ENCODE measurements around the gene CXCR5. TPM values are rescaled to one million over a fixed set of nuclear protein-coding genes. Genes with fewer than 3 reads are reported as not detected.

CXCR5 gene
- total RNA-seq, 1 donor from 2014 or later, result not detected

- no peak for DNase-seq (ENCODE audit: extremely low read depth, low read depth, low spot score)
Observed at GRCh38 chr11:118911880-118912741, 28.4 kb downstream of the CXCR5 start.

GRCh38 chr11:118912742-118913410 is 29.2 kb downstream of the CXCR5 start:
- DNase-seq (ENCODE audit: extremely low read depth, low read depth, low spot score), result no peak

DNA sequence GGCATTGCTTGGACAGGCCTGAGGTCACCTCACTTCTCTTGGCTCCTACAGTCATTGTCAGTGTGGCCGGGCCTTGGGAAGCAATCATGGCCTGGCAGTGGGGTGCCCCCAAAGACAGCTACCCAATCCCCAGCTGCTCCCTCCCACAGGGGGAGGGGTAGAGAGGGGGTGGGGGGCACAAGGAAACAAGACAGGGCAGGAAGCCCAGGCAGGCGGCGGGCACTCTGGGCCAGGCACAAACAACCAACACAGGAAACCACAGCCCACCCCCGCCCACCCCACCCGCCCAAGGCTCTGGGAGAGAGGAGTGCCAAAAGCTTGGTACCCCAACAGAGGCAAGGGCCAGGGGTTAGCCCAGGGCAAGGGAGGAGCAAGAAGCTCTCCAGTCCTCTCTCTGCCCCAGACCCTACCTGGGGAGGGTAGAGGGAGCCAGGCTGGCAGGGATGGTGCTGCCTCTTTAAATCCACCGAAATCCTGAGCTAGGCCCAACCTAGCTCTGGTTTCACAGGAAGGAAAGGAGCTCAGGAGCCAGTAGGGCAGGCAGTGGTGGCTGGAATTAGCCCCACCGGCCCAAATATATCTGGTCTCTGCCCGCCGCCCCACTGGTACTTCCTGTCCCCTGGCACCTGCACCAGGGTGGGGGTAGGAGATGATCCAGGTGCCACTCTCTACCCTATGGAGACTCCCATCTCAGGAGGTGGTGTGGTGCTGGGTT is 29.9 kb downstream of the CXCR5 start:
- no peak for DNase-seq (ENCODE audit: extremely low read depth, low read depth, low spot score)

- no peak for DNase-seq (ENCODE audit: extremely low read depth, low read depth, low spot score)
Observed at GRCh38 chr11:118914178-118914918, 30.7 kb downstream of the CXCR5 start.

- no peak for DNase-seq (ENCODE audit: extremely low read depth, low read depth, low spot score)
Observed at GRCh38 chr11:118914987-118915386, 31.3 kb downstream of the CXCR5 start.

DNA sequence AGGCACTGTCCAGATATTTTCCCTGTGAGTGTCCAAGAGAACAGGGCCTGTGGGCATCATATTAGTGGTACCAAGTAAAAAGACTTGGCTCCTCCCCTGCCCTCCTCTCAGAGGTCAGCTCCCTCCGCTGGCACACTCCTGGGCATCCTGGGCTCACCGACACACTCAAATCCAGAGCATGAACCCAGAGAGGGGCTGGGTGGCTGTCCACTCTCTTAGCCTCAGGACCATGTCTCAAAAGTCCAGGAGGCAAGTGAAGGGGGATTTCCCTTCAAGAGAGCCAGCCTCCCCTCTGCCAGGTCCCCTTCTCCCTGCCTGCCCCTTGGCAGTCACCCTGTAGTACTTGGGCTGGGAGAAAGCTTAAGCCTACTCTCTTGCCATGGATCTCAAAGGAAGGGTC is 31.7 kb downstream of the CXCR5 start:
- DNase-seq (ENCODE audit: extremely low read depth, low read depth, low spot score), result no peak

- DNase-seq (ENCODE audit: extremely low read depth, low read depth, low spot score), result no peak
Observed at GRCh38 chr11:118915941-118916841, 32.5 kb downstream of the CXCR5 start.

DNA sequence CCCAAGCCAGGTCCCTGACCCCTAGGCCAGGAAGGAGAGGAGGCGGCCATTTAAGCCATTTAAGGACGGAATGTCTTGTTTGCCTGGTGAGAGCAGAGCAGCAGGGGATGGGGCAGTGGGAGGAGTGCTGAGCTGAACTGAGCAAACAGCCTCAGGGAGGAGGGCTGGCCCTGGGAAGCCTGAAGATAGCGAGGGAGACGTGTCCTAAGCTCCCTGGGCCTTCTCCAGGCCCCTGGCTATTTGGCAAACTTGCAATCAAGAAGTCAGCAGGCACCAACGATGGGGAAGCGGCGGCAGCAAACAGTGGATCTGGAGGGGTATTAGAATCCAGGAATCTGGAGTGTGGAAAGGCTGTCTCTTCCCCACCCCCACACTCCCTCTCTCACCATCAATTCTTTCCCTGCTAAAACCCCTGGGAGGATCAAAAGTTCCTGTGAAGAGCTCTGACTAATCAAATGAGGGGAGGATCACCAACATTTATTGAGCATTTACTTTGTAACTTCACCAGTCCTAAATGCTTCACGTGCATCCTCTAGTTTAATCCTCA is 33.2 kb downstream of the CXCR5 start:
- no peak for DNase-seq (ENCODE audit: extremely low read depth, low read depth, low spot score)

GRCh38 chr11:118917481-118918127 is 33.9 kb downstream of the CXCR5 start:
- no peak for DNase-seq (ENCODE audit: extremely low read depth, low read depth, low spot score)

DNA sequence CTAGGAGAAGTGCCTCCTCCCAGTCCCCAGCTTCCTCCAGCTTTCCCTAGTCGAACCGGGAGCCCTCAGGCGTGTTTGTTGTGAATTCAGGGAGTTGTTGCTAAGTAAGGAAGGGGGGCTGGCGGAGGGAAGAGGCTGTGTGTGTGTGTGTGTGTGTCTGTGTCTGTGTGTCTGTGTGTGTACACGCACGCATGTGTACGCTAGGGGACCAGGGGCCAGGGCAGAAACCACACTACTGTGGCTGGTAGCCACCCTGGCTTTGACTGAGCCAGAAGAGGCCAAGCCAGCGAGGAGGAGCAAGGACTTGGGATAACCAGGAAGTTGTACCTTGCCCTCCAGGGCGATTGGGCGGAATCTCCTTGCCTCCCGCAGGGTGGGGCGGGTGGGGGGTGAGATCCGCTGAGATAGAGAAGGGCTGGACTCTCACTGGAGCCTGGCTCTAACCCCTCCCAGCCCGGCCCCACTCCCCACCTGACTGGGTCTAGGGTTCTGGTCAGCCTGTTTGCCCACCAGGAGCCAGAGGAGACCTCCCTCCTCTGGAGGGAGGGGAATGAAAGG is 34.5 kb downstream of the CXCR5 start:
- DNase-seq (ENCODE audit: extremely low read depth, low read depth, low spot score), result no peak

DNA sequence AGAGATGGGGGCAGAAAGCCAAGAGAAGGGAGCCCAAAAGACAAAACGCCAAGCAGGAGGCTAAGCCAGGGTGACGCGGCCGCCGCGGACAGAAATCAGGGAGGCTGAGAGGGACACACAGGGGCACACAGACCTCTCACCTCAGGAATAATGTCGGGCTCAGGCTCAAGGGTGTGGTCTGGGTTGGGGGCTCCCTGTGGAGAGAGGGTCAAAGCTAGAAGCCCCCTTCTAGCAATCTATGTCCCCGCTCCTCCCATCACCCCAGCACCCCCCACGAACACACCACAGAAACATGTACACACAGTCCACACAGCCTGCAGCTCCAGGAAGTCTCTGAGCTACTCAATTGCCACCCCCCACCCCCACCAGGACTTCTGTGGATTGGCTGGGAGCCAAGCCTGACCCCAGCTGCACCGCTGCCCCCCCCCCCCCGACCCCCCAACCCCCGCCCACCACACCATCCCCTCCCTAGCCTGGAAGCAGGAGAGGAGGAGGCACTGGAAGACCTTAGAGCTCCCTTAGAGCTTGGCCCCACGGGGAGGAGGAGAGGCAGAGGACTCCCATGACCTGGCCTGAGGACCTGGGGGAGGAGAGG is 35.1 kb downstream of the CXCR5 start:
- DNase-seq (ENCODE audit: extremely low read depth, low read depth, low spot score), result no peak

GRCh38 chr11:118921121-118921928 is 37.6 kb downstream of the CXCR5 start:
- DNase-seq (ENCODE audit: extremely low read depth, low read depth, low spot score), result no peak

- DNase-seq (ENCODE audit: extremely low read depth, low read depth, low spot score), result no peak
Observed at GRCh38 chr11:118921929-118922744, 38.4 kb downstream of the CXCR5 start.

DNA sequence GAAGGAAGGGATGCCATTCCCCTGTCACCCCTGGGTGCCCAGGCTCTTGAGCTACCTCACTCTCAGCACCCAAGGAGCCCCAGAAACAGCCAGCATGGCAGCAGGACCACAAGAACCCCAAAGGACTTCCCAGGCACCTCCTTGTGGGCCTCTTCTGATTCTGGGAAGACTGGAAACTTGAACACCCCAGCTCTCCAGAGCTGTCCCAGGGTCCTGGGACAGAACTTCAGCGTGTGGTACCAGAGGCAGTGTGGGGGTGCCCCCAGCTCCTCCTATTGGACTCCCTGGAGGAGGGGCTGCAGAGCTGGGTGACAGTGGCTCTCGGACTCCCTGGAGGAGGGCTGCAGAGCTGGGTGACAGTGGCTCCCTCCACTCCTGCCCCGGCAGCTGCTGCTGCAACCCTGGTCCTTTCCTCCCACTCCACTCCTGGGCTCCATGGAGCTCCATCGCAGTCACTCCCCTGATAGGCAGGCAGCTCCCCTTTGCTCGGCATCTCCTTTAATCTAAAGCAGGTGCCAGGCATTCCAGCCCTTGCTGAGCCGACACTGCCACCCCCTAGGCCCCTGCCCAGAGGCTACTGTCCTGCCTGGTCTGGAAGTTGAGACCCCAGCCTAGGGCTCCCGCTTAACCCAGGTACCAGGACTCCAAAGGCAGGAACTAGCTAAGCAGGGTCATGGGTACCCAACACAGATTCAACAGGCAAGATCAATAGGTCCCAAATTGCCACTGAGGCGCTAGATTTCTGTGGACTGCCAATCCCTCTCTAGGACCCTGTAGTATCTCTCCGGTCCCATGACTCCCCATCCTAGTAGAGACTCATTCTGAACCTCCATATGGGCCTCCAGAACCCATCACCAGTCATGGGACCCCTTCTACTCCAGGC is 39.3 kb downstream of the CXCR5 start:
- DNase-seq (ENCODE audit: extremely low read depth, low read depth, low spot score), result no peak

- DNase-seq (ENCODE audit: extremely low read depth, low read depth, low spot score), result no peak
Observed at GRCh38 chr11:118923721-118924587, 40.3 kb downstream of the CXCR5 start.
